HepG2 (cell line): ENCODE results near the gene MTR. TPM values are rescaled to one million over a fixed set of nuclear protein-coding genes. Genes with fewer than 3 reads are reported as not detected.

ENCODE experiments used
- ATAC-seq: fragments of 200-7000 bp; cut with Tn5 transposase; 3 replicates; pipeline ENCODE4 v1.9.1; 2020; ENCODE audit warnings: mild to moderate bottlenecking, moderate library complexity
- BruUV-seq: library from RNA; stranded (reverse); fragments of 400-500 nt; replicated peaks from 2 replicates; lab custom pipeline; 2021; lab: Mats Ljungman, UMichigan
- CTCF ChIA-PET: fragments of 300-600 bp; formaldehyde crosslinking; extraction: SDS; loops from one replicate; lab custom pipeline; 2021; ENCODE audit warnings: low total read pairs, inconsistent platforms, low intra/inter-chr PET ratio; lab: Yijun Ruan, JAX
- POLR2A ChIA-PET: fragments of 350-600 bp; sonication (Branson Sonifier 250); formaldehyde crosslinking; loops from one replicate; lab custom pipeline; 2020; ENCODE audit warnings: antibody characterized with exemption, inconsistent platforms; lab: Yijun Ruan, JAX
- DNase-seq: peaks from one replicate; pipeline ENCODE4 v3.0.0-alpha.2; 2015; ENCODE audit warnings: low spot score
- FAIRE-seq: peaks from 3 replicates; lab custom pipeline; 2011; peaks lifted over from hg19 to GRCh38; lab: Jason Lieb, UNC
- H2AFZ ChIP-seq: one replicate; pipeline ENCODE4 v1.6.1; 2011; ENCODE audit warnings: low read length, inconsistent platforms
- H3K27ac ChIP-seq: fragments of 300-600 bp; 3 replicates; pipeline ENCODE4 v1.8.0; 2011; ENCODE audit warnings: mixed run types, mild to moderate bottlenecking, mixed read lengths, low read length, inconsistent platforms; ENCODE audit not compliant: insufficient read depth; ENCODE audit errors: extremely low read length
- H3K27me3 ChIP-seq, 2 experiments: fragments of 200-600 bp in 1 of 2; 2 replicates in 1 of 2; 3 replicates in 1 of 2; pipeline versions ENCODE4 v1.6.0 to v1.8.0; 2011; ENCODE audit warnings: low read length in 2 of 2, mild to moderate bottlenecking in 2 of 2, moderate library complexity in 2 of 2, inconsistent platforms in 1 of 2; ENCODE audit not compliant: insufficient read depth in 2 of 2, control insufficient read depth in 1 of 2
- H3K36me3 ChIP-seq, 2 experiments: fragments of 200-600 bp in 1 of 2; replicated peaks in 1 of 2; 2 replicates in 1 of 2; 3 replicates in 1 of 2; pipeline versions ENCODE4 v1.5.1 to v1.8.0; 2011; ENCODE audit warnings: low read length in 2 of 2, inconsistent platforms in 1 of 2; ENCODE audit not compliant: insufficient read depth in 2 of 2, control insufficient read depth in 1 of 2
- H3K4me1 ChIP-seq: 2 replicates; pipeline ENCODE4 v1.5.1; 2012; ENCODE audit warnings: low read length, inconsistent platforms; ENCODE audit not compliant: insufficient read depth
- H3K4me2 ChIP-seq: 2 replicates; pipeline ENCODE4 v1.6.0; 2011; ENCODE audit warnings: low read depth, low read length, inconsistent platforms
- H3K4me3 ChIP-seq, 3 experiments: fragments of 200-600 bp in 1 of 3; sonication (generic), shearing (Covaris generic) in 1 of 3; replicated peaks in 1 of 3; 2 replicates each; pipeline ENCODE4 v1.5.1; 2011 to 2016; ENCODE audit warnings: low read length in 3 of 3, inconsistent platforms in 2 of 3, low read depth in 2 of 3, mild to moderate bottlenecking in 2 of 3, control low read depth in 1 of 3, mixed read lengths in 1 of 3; ENCODE audit not compliant: insufficient read depth in 1 of 3
- H3K79me2 ChIP-seq: one replicate; pipeline ENCODE4 v1.6.1; 2011; ENCODE audit warnings: low read length, inconsistent platforms; ENCODE audit not compliant: insufficient read depth
- H3K9ac ChIP-seq: 2 replicates; pipeline ENCODE4 v1.6.0; 2011; ENCODE audit warnings: mild to moderate bottlenecking, low read depth, low read length, inconsistent platforms; ENCODE audit not compliant: insufficient read depth
- H3K9me3 ChIP-seq: 2 replicates; pipeline ENCODE4 v1.5.1; 2012; ENCODE audit warnings: mild to moderate bottlenecking, low read length
- H4K20me1 ChIP-seq: 2 replicates; pipeline ENCODE4 v1.6.0; 2011; ENCODE audit warnings: inconsistent platforms, mild to moderate bottlenecking, low read length, moderate library complexity; ENCODE audit not compliant: insufficient read depth
- ELF3 ChIP-seq: IDR thresholded peaks from 2 replicates; pipeline ENCODE4 v1.6.1; 2016; ENCODE audit warnings: missing genetic modification reagents, missing compliant biosample characterization
- PCBP1 ChIP-seq: fragments of 200-400 bp; formaldehyde crosslinking; IDR thresholded peaks from 2 replicates; pipeline ENCODE4 v1.6.1; 2017; ENCODE audit warnings: mild to moderate bottlenecking, low read depth, low read length, borderline replicate concordance
- YEATS4 ChIP-seq: sonication (generic); formaldehyde crosslinking; IDR thresholded peaks from 2 replicates; pipeline ENCODE4 v1.4.0; 2020; ENCODE audit warnings: missing genetic modification reagents, borderline replicate concordance
- YY1 ChIP-seq: IDR thresholded peaks from 2 replicates; pipeline ENCODE4 v1.6.1; 2011; ENCODE audit warnings: low read length, low read depth, moderate library complexity, mild to moderate bottlenecking; ENCODE audit not compliant: insufficient read depth, insufficient replicate concordance
- ZNF30 ChIP-seq: sonication (generic); formaldehyde crosslinking; IDR thresholded peaks from 2 replicates; pipeline ENCODE4 v1.5.0; 2020; ENCODE audit warnings: mild to moderate bottlenecking, missing genetic modification reagents
- ZNF589 ChIP-seq: sonication (generic); formaldehyde crosslinking; conservative IDR thresholded peaks from 2 replicates; pipeline ENCODE4 v1.8.0; 2022; ENCODE audit warnings: mild to moderate bottlenecking, moderate library complexity, missing genetic modification reagents
- WGBS: methylation state at CpG from one replicate; pipeline ENCODE4 v1.1.6; 2017; ENCODE audit warnings: low lambda C conversion rate; 5-methylcytosine and 5-hydroxymethylcytosine counted together
- in situ Hi-C: cut with HindIII; loops from 2 replicates; pipeline ENCODE4 v1.10.0; 2017; ENCODE audit warnings: low pct_unique_long_range_greater_than_20kb; ENCODE audit not compliant: extremely low pct_ligation_motif_present
- intact Hi-C: fragments of 100-400 bp; cut with micrococcal nuclease; formaldehyde crosslinking; loops from one replicate; pipeline ENCODE4 v1.10.0; 2022; ENCODE audit not compliant: unreplicated experiment
- polyA plus RNA-seq, 8 experiments: library from polyadenylated mRNA; depleted of rRNA in 3 of 8; stranded (reverse) in 7 of 8; unstranded in 1 of 8; fragments of >200 nt; fragmentation: Illumina TruSeq in 4 of 8; extraction: Trizol in 4 of 8; gene quantifications; 2 replicates each; pipeline versions ENCODE4 v1.2.1 to v1.2.3, GENCODE V29; 2011 to 2016; ENCODE audit warnings: low read depth in 4 of 8, missing spikeins in 1 of 8, mixed read lengths in 1 of 8; ENCODE audit not compliant: insufficient read depth in 1 of 8
- total RNA-seq, 5 experiments: library from RNA; depleted of rRNA; stranded (reverse); fragments of >200 nt; fragmentation: Illumina TruSeq; extraction: Trizol; gene quantifications; 2 replicates each; pipeline ENCODE4 v1.2.3, GENCODE V29; 2016; ENCODE audit warnings: low read depth in 1 of 5
- TF ChIP-seq, protein P1 (sequence below): sonication (generic); formaldehyde crosslinking; IDR thresholded peaks from 2 replicates; pipeline ENCODE4 v1.4.0; 2020; ENCODE audit warnings: missing genetic modification reagents, borderline replicate concordance
- TF ChIP-seq, protein P2 (sequence below): sonication (generic); formaldehyde crosslinking; IDR thresholded peaks from 2 replicates; pipeline ENCODE4 v1.4.0; 2020; ENCODE audit warnings: missing genetic modification reagents, borderline replicate concordance
- TF ChIP-seq, protein P3 (sequence below): sonication (generic); formaldehyde crosslinking; IDR thresholded peaks from 2 replicates; pipeline ENCODE4 v1.4.0; 2020; ENCODE audit warnings: mild to moderate bottlenecking, missing genetic modification reagents, borderline replicate concordance

MTR gene
- total and polyA plus RNA-seq, 2 of the 13 experiments (the other 11 are each of a cell fraction or from before 2014, with no cell fraction given): 16.3 to 36.1 TPM

DNA sequence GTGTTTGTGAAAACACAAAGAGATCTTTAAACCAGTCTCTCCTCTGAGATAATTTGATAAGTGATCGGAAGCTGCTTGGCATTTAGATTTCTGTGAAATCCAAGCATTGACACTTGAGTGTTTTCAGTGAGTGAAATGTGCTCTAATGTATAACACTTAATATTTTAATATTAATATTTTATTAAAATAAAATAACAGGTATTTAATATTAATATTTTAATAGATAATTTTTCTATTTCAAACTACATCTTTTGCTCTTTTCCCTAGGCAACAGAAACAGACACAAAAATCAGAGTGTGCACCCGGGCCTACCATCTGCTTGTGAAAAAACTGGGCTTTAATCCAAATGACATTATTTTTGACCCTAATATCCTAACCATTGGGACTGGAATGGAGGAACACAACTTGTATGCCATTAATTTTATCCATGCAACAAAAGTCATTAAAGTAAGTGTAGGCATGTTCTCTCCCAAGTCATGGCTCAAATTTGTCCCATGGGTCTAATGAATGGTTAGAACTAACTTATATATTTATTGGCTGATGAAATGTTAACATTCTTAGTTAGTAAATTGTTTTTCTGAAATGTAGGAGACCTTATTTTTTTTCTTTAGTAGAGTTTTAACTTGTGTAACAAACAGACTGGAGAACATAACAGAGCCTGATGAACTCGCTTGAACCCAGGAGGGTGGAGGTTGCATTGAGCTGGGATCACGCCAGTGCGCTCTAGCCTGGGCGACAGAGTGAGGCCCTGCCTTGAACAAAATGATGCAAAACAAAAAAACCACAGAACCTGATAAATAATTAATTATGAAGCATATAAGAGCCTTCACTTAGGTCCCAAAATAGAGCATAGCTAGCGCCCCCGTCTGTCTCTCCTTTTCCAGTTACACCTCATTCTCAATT, 55.2 kb downstream of the MTR start:
- intact Hi-C loops: no loop called here
- BruUV-seq: no TSS peak
- no peak overlapping the region for H3K4me3 ChIP-seq
- CTCF ChIA-PET: no interaction called here
- H3K4me1 ChIP-seq: peaks cover 16% of the 10 kb centered on the region
- no peak overlapping the region for H3K27ac ChIP-seq
- 97% methylated on average over 8 of the region's 8 CpGs for WGBS
- no peaks in the 10 kb centered on the region for H3K79me2 ChIP-seq
- peaks cover 16 to 67% of the 10 kb centered on the region in 2 experiments for H3K36me3 ChIP-seq
- DNase-seq (no peak), ATAC-seq (no peak), FAIRE-seq (no peak)
- no peak overlapping the region for H3K9ac ChIP-seq
- H2AFZ ChIP-seq: no peak overlapping the region
- H3K4me2 ChIP-seq: no peak overlapping the region
- H3K27me3 ChIP-seq: no peaks in the 10 kb centered on the region
- in situ Hi-C loops: loop anchor here (25.0 kb wide), 1 partner anchor 238 kb away; the partner anchor contains the start of gene HEATR1
- no peaks in the 10 kb centered on the region for H3K9me3 ChIP-seq
- POLR2A ChIA-PET: interaction anchor here (1.2 to 1.6 kb wide), 2 partner anchors 11 to 12 kb away, joined by 3 read pairs; no protein-coding TSS in a partner anchor
- H4K20me1 ChIP-seq: no peaks in the 10 kb centered on the region
- TF ChIP-seq ZNF30 (CRISPR knock-in tag) (no peak), PCBP1 (no peak), YY1 (no peak), YEATS4 (CRISPR knock-in tag) (no peak), ELF3 (CRISPR knock-in tag) (no peak), ZNF589 (CRISPR knock-in tag) (no peak)
- TF ChIP-seq, protein P1, sequence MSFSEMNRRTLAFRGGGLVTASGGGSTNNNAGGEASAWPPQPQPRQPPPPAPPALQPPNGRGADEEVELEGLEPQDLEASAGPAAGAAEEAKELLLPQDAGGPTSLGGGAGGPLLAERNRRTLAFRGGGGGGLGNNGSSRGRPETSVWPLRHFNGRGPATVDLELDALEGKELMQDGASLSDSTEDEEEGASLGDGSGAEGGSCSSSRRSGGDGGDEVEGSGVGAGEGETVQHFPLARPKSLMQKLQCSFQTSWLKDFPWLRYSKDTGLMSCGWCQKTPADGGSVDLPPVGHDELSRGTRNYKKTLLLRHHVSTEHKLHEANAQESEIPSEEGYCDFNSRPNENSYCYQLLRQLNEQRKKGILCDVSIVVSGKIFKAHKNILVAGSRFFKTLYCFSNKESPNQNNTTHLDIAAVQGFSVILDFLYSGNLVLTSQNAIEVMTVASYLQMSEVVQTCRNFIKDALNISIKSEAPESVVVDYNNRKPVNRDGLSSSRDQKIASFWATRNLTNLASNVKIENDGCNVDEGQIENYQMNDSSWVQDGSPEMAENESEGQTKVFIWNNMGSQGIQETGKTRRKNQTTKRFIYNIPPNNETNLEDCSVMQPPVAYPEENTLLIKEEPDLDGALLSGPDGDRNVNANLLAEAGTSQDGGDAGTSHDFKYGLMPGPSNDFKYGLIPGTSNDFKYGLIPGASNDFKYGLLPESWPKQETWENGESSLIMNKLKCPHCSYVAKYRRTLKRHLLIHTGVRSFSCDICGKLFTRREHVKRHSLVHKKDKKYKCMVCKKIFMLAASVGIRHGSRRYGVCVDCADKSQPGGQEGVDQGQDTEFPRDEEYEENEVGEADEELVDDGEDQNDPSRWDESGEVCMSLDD: no peak
- TF ChIP-seq, protein P2, sequence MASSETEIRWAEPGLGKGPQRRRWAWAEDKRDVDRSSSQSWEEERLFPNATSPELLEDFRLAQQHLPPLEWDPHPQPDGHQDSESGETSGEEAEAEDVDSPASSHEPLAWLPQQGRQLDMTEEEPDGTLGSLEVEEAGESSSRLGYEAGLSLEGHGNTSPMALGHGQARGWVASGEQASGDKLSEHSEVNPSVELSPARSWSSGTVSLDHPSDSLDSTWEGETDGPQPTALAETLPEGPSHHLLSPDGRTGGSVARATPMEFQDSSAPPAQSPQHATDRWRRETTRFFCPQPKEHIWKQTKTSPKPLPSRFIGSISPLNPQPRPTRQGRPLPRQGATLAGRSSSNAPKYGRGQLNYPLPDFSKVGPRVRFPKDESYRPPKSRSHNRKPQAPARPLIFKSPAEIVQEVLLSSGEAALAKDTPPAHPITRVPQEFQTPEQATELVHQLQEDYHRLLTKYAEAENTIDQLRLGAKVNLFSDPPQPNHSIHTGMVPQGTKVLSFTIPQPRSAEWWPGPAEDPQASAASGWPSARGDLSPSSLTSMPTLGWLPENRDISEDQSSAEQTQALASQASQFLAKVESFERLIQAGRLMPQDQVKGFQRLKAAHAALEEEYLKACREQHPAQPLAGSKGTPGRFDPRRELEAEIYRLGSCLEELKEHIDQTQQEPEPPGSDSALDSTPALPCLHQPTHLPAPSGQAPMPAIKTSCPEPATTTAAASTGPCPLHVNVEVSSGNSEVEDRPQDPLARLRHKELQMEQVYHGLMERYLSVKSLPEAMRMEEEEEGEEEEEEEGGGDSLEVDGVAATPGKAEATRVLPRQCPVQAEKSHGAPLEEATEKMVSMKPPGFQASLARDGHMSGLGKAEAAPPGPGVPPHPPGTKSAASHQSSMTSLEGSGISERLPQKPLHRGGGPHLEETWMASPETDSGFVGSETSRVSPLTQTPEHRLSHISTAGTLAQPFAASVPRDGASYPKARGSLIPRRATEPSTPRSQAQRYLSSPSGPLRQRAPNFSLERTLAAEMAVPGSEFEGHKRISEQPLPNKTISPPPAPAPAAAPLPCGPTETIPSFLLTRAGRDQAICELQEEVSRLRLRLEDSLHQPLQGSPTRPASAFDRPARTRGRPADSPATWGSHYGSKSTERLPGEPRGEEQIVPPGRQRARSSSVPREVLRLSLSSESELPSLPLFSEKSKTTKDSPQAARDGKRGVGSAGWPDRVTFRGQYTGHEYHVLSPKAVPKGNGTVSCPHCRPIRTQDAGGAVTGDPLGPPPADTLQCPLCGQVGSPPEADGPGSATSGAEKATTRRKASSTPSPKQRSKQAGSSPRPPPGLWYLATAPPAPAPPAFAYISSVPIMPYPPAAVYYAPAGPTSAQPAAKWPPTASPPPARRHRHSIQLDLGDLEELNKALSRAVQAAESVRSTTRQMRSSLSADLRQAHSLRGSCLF: no peak
- TF ChIP-seq, protein P3, sequence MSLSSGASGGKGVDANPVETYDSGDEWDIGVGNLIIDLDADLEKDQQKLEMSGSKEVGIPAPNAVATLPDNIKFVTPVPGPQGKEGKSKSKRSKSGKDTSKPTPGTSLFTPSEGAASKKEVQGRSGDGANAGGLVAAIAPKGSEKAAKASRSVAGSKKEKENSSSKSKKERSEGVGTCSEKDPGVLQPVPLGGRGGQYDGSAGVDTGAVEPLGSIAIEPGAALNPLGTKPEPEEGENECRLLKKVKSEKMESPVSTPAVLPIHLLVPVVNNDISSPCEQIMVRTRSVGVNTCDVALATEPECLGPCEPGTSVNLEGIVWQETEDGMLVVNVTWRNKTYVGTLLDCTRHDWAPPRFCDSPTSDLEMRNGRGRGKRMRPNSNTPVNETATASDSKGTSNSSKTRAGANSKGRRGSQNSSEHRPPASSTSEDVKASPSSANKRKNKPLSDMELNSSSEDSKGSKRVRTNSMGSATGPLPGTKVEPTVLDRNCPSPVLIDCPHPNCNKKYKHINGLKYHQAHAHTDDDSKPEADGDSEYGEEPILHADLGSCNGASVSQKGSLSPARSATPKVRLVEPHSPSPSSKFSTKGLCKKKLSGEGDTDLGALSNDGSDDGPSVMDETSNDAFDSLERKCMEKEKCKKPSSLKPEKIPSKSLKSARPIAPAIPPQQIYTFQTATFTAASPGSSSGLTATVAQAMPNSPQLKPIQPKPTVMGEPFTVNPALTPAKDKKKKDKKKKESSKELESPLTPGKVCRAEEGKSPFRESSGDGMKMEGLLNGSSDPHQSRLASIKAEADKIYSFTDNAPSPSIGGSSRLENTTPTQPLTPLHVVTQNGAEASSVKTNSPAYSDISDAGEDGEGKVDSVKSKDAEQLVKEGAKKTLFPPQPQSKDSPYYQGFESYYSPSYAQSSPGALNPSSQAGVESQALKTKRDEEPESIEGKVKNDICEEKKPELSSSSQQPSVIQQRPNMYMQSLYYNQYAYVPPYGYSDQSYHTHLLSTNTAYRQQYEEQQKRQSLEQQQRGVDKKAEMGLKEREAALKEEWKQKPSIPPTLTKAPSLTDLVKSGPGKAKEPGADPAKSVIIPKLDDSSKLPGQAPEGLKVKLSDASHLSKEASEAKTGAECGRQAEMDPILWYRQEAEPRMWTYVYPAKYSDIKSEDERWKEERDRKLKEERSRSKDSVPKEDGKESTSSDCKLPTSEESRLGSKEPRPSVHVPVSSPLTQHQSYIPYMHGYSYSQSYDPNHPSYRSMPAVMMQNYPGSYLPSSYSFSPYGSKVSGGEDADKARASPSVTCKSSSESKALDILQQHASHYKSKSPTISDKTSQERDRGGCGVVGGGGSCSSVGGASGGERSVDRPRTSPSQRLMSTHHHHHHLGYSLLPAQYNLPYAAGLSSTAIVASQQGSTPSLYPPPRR (CRISPR knock-in tag): no peak
